CD8-positive, alpha-beta memory T cell (primary cell): ENCODE results near the gene CFAP97. TPM values are rescaled to one million over a fixed set of nuclear protein-coding genes. Genes with fewer than 3 reads are reported as not detected.
"Not testable (repeated sequence)": the region's sequence is repeated elsewhere in the genome, so short reads cannot be mapped to it uniquely, and the experiment has no call there.

Experiments used
- CTCF ChIA-PET: fragments of 350-600 bp; sonication (Branson Sonifier 250); formaldehyde crosslinking; loops from one replicate; lab custom pipeline; 2021; ENCODE audit warnings: antibody characterized with exemption; lab: Charles Lee
- POLR2A ChIA-PET: fragments of 350-600 bp; sonication (Branson Sonifier 250); formaldehyde crosslinking; loops from one replicate; lab custom pipeline; 2021; ENCODE audit warnings: antibody characterized with exemption; lab: Charles Lee
- DNase-seq, 5 donors: peaks; one replicate each; pipeline versions ENCODE4 v3.0.0 to v3.0.0-alpha.2; 2020 to 2022; ENCODE audit warnings: mixed read lengths in 1 of 5
- H3K27ac ChIP-seq: one replicate; pipeline ENCODE4 v1.7.0; 2013; ENCODE audit warnings: low read depth, mild to moderate bottlenecking, low read length, moderate library complexity
- H3K27me3 ChIP-seq: 2 replicates; pipeline ENCODE4 v1.7.0; 2013; ENCODE audit warnings: low read length, mild to moderate bottlenecking; ENCODE audit not compliant: insufficient read depth, poor library complexity, severe bottlenecking
- H3K36me3 ChIP-seq: 2 replicates; pipeline ENCODE4 v1.7.0; 2013; ENCODE audit warnings: mild to moderate bottlenecking, low read length, moderate library complexity; ENCODE audit not compliant: insufficient read depth
- H3K4me1 ChIP-seq: 2 replicates; pipeline ENCODE4 v1.7.0; 2013; ENCODE audit warnings: mild to moderate bottlenecking, low read length, moderate library complexity; ENCODE audit not compliant: insufficient read depth
- H3K4me3 ChIP-seq: 2 replicates; pipeline ENCODE4 v1.7.0; 2013; ENCODE audit warnings: mild to moderate bottlenecking, low read length
- H3K9me3 ChIP-seq: 2 replicates; pipeline ENCODE4 v1.7.0; 2013; ENCODE audit warnings: mild to moderate bottlenecking, low read length
- H3K27ac Mint-ChIP-seq, 8 donors: one replicate each; pipeline ENCODE4 v1.8.0; 2020 to 2021; ENCODE audit warnings: mixed read lengths in 8 of 8, mild to moderate bottlenecking in 6 of 8, inconsistent platforms in 3 of 8, moderate library complexity in 3 of 8
- H3K27me3 Mint-ChIP-seq, 2 donors: one replicate each; pipeline ENCODE4 v1.8.0; 2020 to 2021; ENCODE audit warnings: mixed read lengths in 2 of 2, mild to moderate bottlenecking in 1 of 2, moderate library complexity in 1 of 2
- H3K36me3 Mint-ChIP-seq, 3 donors: one replicate each; pipeline ENCODE4 v1.8.0; 2020 to 2021; ENCODE audit warnings: mixed read lengths in 3 of 3, inconsistent platforms in 1 of 3, mild to moderate bottlenecking in 1 of 3
- H3K4me1 Mint-ChIP-seq, 3 donors: one replicate each; pipeline ENCODE4 v1.8.0; 2020 to 2021; ENCODE audit warnings: mixed read lengths in 3 of 3, inconsistent platforms in 1 of 3, mild to moderate bottlenecking in 1 of 3
- H3K4me3 Mint-ChIP-seq, 7 donors: one replicate each; pipeline ENCODE4 v1.8.0; 2020 to 2021; ENCODE audit warnings: mixed read lengths in 7 of 7, mild to moderate bottlenecking in 6 of 7, moderate library complexity in 4 of 7, inconsistent platforms in 2 of 7
- H3K9me3 Mint-ChIP-seq, 5 donors: one replicate each; pipeline ENCODE4 v1.8.0; 2020 to 2022; ENCODE audit warnings: mixed read lengths in 5 of 5, mild to moderate bottlenecking in 3 of 5, moderate library complexity in 2 of 5, inconsistent platforms in 1 of 5
- polyA plus RNA-seq: library from polyadenylated mRNA; unstranded; fragments of 300-500 nt; fragmentation: Illumina TruSeq; gene quantifications from one replicate; pipeline ENCODE4 v1.2.3, GENCODE V29; 2021
- total RNA-seq, 2 experiments: library from RNA; stranded (reverse); gene quantifications; one replicate each; pipeline ENCODE4 v1.2.3, GENCODE V29; 2021

CFAP97 gene
- total and polyA plus RNA-seq, 3 experiments from 2014 or later: 49.9 to 107 (median 50.1) TPM

DNA sequence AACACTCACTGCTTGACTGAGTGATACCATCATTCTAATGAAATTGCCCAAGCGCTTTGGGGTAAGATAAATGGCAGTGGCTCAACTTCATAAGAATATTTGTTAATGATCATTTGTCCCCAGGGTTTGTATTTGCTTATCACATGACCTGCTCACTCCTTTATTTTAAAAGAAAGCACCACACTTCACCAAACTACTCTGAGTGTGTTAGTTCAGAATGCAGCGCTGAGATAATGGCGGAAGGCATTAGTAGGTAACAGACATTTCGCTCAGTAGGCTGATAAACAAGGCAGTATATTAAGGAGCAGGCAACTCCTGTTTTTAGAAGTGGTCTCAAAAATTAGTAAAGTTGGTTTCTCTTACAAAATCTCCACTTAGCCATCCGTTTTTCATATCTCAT is 7.2 kb upstream of the CFAP97 start:
- POLR2A ChIA-PET: no interaction called here
- H3K36me3 Mint-ChIP-seq: peaks cover 0 to 7% (median 4%) of the 10 kb centered on the region in 3 donors
- no peak for DNase-seq
- H3K4me3 ChIP-seq: peak overlapping the region; percentile 77
- H3K27me3 ChIP-seq: no peaks in the 10 kb centered on the region
- H3K9me3 ChIP-seq: no peaks in the 10 kb centered on the region
- H3K36me3 ChIP-seq: no peaks in the 10 kb centered on the region
- peak overlapping the region; percentile 51 to 93 (median 80) for H3K27ac Mint-ChIP-seq
- peaks cover 21 to 54% (median 52%) of the 10 kb centered on the region in 3 donors for H3K4me1 Mint-ChIP-seq
- H3K27ac ChIP-seq: no peak overlapping the region
- CTCF ChIA-PET: no interaction called here
- peak overlapping the region; percentile 89 to 96 (median 92) for H3K4me3 Mint-ChIP-seq
- H3K9me3 Mint-ChIP-seq: no peaks in the 10 kb centered on the region
- H3K4me1 ChIP-seq: peaks cover 26% of the 10 kb centered on the region
- no peaks in the 10 kb centered on the region for H3K27me3 Mint-ChIP-seq

DNA sequence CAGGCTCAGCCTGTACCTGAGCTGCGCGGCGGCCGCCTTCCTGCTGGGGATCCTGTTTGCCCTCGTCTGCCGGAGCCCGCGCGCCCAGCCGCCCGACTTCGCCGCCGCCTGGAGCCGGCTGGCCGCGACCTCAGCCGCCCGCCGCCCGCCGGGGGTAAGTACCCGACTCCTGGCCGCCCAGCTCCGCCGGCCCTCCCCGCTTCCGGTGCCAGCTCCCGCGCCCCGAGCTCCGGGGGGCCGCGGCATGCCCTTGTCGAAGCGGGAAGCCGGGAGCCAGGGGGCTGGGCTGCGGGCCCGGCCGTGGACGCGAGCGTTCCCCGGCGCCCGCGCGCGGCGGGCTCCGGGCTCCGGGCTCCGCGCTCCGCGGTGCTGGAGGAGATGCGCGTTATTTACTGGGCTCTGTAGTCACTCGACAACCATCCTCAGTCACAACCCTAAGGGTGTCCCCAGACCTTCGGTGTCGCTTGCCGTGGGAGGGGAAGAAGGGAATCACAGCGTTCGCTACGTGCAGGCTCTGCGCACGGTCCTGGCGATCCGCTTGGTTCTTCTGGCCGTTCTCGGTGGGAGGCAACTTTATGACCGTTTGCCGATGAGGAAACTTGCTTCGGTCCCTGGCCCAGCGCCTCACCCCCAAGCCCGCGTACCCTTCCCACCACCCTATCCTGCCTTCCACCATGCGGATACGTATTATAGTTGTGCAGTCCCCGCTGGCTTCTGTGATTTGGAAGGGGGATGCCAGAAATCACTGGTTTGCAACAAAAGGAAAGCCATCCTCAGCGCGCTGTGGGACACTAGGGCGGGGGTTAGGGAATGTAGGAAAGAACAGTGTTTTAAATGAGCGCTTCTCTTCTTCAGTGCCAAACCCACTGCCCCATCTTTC is 6.5 kb upstream of the CFAP97 start:
- H3K4me3 Mint-ChIP-seq: peak overlapping the region; percentile 89 to 96 (median 92)
- Histone ChIP-seq H3K9me3 (no peaks in the 10 kb centered on the region), H3K27me3 (no peaks in the 10 kb centered on the region), H3K4me1 (peaks cover 28% of the 10 kb centered on the region), H3K27ac (peak overlapping the region; percentile 41), H3K36me3 (no peaks in the 10 kb centered on the region), H3K4me3 (peak overlapping the region; percentile 77)
- H3K4me1 Mint-ChIP-seq: peaks cover 21 to 53% (median 50%) of the 10 kb centered on the region in 3 donors
- peak overlapping the region; percentile 51 to 93 (median 88) for H3K27ac Mint-ChIP-seq
- H3K9me3 Mint-ChIP-seq: no peaks in the 10 kb centered on the region
- peak; percentile 20 to 65 (median 48) for DNase-seq
- no peaks in the 10 kb centered on the region for H3K27me3 Mint-ChIP-seq
- ChIA-PET CTCF (interaction anchor here (1.5 kb wide), 1 partner anchor 11 kb away, joined by 3 read pairs; no protein-coding TSS in a partner anchor), POLR2A (interaction anchor here (0.6 to 1.0 kb wide), 5 partner anchors 9 to 392 kb away, joined by 3 to 9 read pairs (median 3); partner anchors contain the start of genes LRP2BP and SLC25A4)
- peaks cover 0 to 7% (median 4%) of the 10 kb centered on the region in 3 donors for H3K36me3 Mint-ChIP-seq

GRCh38 chr4:185209852-185210101 is 6.0 kb upstream of the CFAP97 start:
- not testable (repeated sequence) for DNase-seq, H3K9me3 ChIP-seq, H3K27ac Mint-ChIP-seq, H3K36me3 Mint-ChIP-seq, H3K27me3 Mint-ChIP-seq, H3K9me3 Mint-ChIP-seq, H3K4me3 Mint-ChIP-seq, H3K4me3 ChIP-seq, H3K36me3 ChIP-seq, H3K27me3 ChIP-seq
- POLR2A ChIA-PET: interaction anchor here (0.7 to 1.0 kb wide), 4 partner anchors 8 to 185 kb away, joined by 3 to 8 read pairs (median 3); partner anchors contain the start of genes LRP2BP and SLC25A4
- peaks cover 33% of the 10 kb centered on the region for H3K4me1 ChIP-seq
- H3K27ac ChIP-seq: peak overlapping the region; percentile 41
- H3K4me1 Mint-ChIP-seq: peaks cover 26 to 55% (median 53%) of the 10 kb centered on the region in 3 donors
- CTCF ChIA-PET: interaction anchor here (1.5 kb wide), 1 partner anchor 11 kb away, joined by 3 read pairs; no protein-coding TSS in a partner anchor

- Mint-ChIP-seq H3K27ac (peak within 1 kb of the TSS; percentile 64 to 95 (median 92)), H3K4me3 (peak within 1 kb of the TSS; percentile 91 to 97 (median 93)), H3K4me1 (peaks cover 31 to 56% (median 55%) of the 10 kb centered on the region in 3 donors), H3K36me3 (peaks cover 0 to 7% (median 4%) of the 10 kb centered on the region in 3 donors), H3K27me3 (no peaks in the 10 kb centered on the region), H3K9me3 (no peaks in the 10 kb centered on the region)
- ChIA-PET POLR2A (interaction anchor here (0.7 to 1.2 kb wide), 5 partner anchors 8 to 186 kb away, joined by 3 to 8 read pairs (median 3); partner anchors contain the start of genes LRP2BP and SLC25A4), CTCF (interaction anchor here (1.1 to 1.5 kb wide), 2 partner anchors 12 to 25 kb away, joined by 3 to 5 read pairs; no protein-coding TSS in a partner anchor)
- H3K27ac ChIP-seq: peak within 1 kb of the TSS; percentile 41
- no peaks in the 10 kb centered on the region for H3K36me3 ChIP-seq
- no peaks in the 10 kb centered on the region for H3K27me3 ChIP-seq
- DNase-seq: peak; percentile 79 to 90 (median 86)
- no peaks in the 10 kb centered on the region for H3K9me3 ChIP-seq
- peaks cover 39% of the 10 kb centered on the region for H3K4me1 ChIP-seq
- peak within 1 kb of the TSS; percentile 77 for H3K4me3 ChIP-seq
Observed at GRCh38 chr4:185209031-185209851, 5.4 kb upstream of the CFAP97 start, which contains the start of gene SNX25. TSS of gene SNX25 (plus strand) at chr4:185209598. CDS start at chr4:185209827, 229 bp downstream.

DNA sequence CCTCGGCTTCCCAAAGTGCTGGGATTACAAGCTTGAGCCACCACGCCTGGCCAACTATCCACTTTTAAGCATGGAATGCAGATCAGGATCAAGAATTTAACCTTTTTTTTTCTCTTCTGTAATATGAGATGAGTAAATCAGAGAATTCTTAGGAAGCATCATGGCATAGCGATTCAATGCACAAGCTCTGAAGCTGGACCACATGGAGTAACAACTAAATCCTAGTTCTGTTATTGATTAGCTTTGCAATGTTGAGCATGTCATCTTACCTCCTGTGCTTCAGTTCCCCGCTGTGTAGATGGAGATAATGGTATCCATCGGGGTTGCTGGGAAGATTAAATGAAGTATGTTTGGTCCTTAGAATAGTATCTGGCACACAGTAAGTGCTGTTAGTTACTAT is 3.7 kb upstream of the CFAP97 start:
- H3K4me1 ChIP-seq: peaks cover 49% of the 10 kb centered on the region
- no peak overlapping the region for H3K4me3 ChIP-seq
- Mint-ChIP-seq H3K4me3 (peak overlapping the region in 1 of 7 donors; percentile 31), H3K27ac (no peak overlapping the region), H3K36me3 (peaks cover 0 to 11% (median 0%) of the 10 kb centered on the region in 3 donors), H3K9me3 (no peaks in the 10 kb centered on the region), H3K4me1 (peaks cover 40 to 54% (median 50%) of the 10 kb centered on the region in 3 donors), H3K27me3 (no peaks in the 10 kb centered on the region)
- H3K36me3 ChIP-seq: no peaks in the 10 kb centered on the region
- H3K27ac ChIP-seq: no peak overlapping the region
- POLR2A ChIA-PET: no interaction called here
- DNase-seq: no peak
- H3K27me3 ChIP-seq: no peaks in the 10 kb centered on the region
- CTCF ChIA-PET: interaction anchor here (1.4 kb wide), 1 partner anchor 24 kb away, joined by 3 read pairs; no protein-coding TSS in a partner anchor
- H3K9me3 ChIP-seq: no peaks in the 10 kb centered on the region

DNA sequence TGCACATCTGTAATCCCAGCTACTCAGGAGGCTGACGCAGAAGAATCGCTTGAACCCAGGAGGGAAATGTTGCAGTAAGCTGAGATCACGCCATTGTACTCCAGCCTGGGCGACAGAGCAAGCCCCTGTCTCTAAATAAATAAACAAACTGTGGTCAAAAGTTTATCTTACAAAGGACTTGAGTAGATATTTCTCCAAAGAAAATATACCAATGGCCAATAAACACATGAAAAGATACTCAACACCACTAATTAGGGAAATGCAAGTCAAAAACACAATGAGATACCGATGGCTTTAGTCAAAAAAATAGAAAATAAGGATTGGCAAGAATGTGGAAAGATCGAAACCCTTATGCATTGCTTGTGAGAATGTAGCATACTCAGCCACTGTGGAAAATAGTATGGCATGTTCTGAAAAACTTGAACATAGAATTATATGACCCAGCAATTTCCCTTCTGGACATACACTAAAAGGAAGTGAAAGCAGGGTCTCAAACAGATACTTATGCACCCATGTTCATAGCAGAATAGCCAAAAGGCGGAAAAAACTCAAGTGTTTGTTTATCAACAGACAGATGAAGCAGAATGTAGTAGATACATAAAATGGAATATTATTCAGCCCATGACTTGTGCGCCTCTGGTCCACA is 2.0 kb upstream of the CFAP97 start:
- H3K4me1 Mint-ChIP-seq: peaks cover 44 to 55% (median 50%) of the 10 kb centered on the region in 3 donors
- Histone ChIP-seq H3K36me3 (no peaks in the 10 kb centered on the region), H3K27me3 (no peaks in the 10 kb centered on the region), H3K27ac (no peak overlapping the region), H3K4me3 (no peak overlapping the region), H3K9me3 (no peaks in the 10 kb centered on the region), H3K4me1 (peaks cover 44% of the 10 kb centered on the region)
- H3K27me3 Mint-ChIP-seq: no peaks in the 10 kb centered on the region
- peak overlapping the region in 2 of 7 donors; percentile 19 to 72 for H3K4me3 Mint-ChIP-seq
- no peaks in the 10 kb centered on the region for H3K9me3 Mint-ChIP-seq
- POLR2A ChIA-PET: interaction anchor here (0.7 kb wide), 1 partner anchor 79 kb away, joined by 9 read pairs; no protein-coding TSS in a partner anchor
- H3K36me3 Mint-ChIP-seq: peaks cover 0 to 11% (median 0%) of the 10 kb centered on the region in 3 donors
- CTCF ChIA-PET: no interaction called here
- H3K27ac Mint-ChIP-seq: peak overlapping the region in 7 of 8 donors; percentile 11 to 96 (median 45)
- no peak for DNase-seq

- H3K4me1 Mint-ChIP-seq: peaks cover 45 to 56% (median 51%) of the 10 kb centered on the region in 3 donors
- H3K9me3 ChIP-seq, POLR2A ChIA-PET, H3K27me3 ChIP-seq, H3K27ac ChIP-seq, DNase-seq, H3K36me3 ChIP-seq, CTCF ChIA-PET, H3K9me3 Mint-ChIP-seq, H3K27me3 Mint-ChIP-seq: not testable (repeated sequence)
- peak overlapping the region; percentile 90 for H3K4me3 ChIP-seq
- peaks cover 0 to 11% (median 0%) of the 10 kb centered on the region in 3 donors for H3K36me3 Mint-ChIP-seq
- H3K4me3 Mint-ChIP-seq: peak overlapping the region in 6 of 7 donors; percentile 20 to 93 (median 90)
- peak overlapping the region; percentile 91 to 99 (median 96) for H3K27ac Mint-ChIP-seq
- peaks cover 40% of the 10 kb centered on the region for H3K4me1 ChIP-seq
Observed at GRCh38 chr4:185205073-185205472, 1.3 kb upstream of the CFAP97 start.
